Frontal cortex (tissue), 4 donors: ENCODE data around the gene MGAT1. TPM values are rescaled to one million over a fixed set of nuclear protein-coding genes. Genes with fewer than 3 reads are reported as not detected.

ENCODE experiments used
- DNase-seq, 2 donors: peaks; one replicate each; pipeline ENCODE4 v3.0.0; 2012; ENCODE audit warnings: low spot score in 2 of 2
- FAIRE-seq: peaks from 2 replicates; lab custom pipeline; 2012; peaks lifted over from hg19 to GRCh38; lab: Jason Lieb, UNC
- total RNA-seq: library from RNA; depleted of rRNA; stranded (reverse); fragments of >200 nt; gene quantifications from one replicate; pipeline ENCODE4 v1.2.3, GENCODE V29; 2014
- donor health status: control.
- donor health status: control.
- donor health status: control.

Gene MGAT1
- total RNA-seq, 1 donor from 2014 or later, result 19.6 TPM

GRCh38 chr5:180824630-180825476, 22.2 kb upstream of the MGAT1 start:
- FAIRE-seq (no peak), DNase-seq (no peak)

GRCh38 chr5:180823940-180824629, 21.5 kb upstream of the MGAT1 start:
- DNase-seq (no peak), FAIRE-seq (no peak)

GRCh38 chr5:180823346-180823745, 20.7 kb upstream of the MGAT1 start:
- FAIRE-seq, result no peak
- no peak for DNase-seq

- DNase-seq (no peak), FAIRE-seq (no peak)
Measured at GRCh38 chr5:180821538-180821937, 18.9 kb upstream of the MGAT1 start.

- FAIRE-seq (no peak), DNase-seq (no peak)
Measured at GRCh38 chr5:180820788-180821321, 18.2 kb upstream of the MGAT1 start.

- FAIRE-seq (no peak), DNase-seq (no peak)
Measured at GRCh38 chr5:180818677-180819341, 16.2 kb upstream of the MGAT1 start.

GRCh38 chr5:180817893-180818674, 15.5 kb upstream of the MGAT1 start:
- FAIRE-seq, result no peak
- DNase-seq, result no peak

GRCh38 chr5:180816608-180817534, 14.3 kb upstream of the MGAT1 start:
- DNase-seq (no peak), FAIRE-seq (no peak)

- DNase-seq (no peak), FAIRE-seq (no peak)
Measured at GRCh38 chr5:180815293-180815917, 12.8 kb upstream of the MGAT1 start.

GRCh38 chr5:180813420-180813819, 10.8 kb upstream of the MGAT1 start:
- DNase-seq (no peak), FAIRE-seq (no peak)

- no peak for DNase-seq
- FAIRE-seq, result no peak
Measured at GRCh38 chr5:180811623-180812124, 9.1 kb upstream of the MGAT1 start.

- DNase-seq (no peak), FAIRE-seq (no peak)
Measured at GRCh38 chr5:180810959-180811622, 8.5 kb upstream of the MGAT1 start.

GRCh38 chr5:180810210-180810958, 7.8 kb upstream of the MGAT1 start:
- no peak for FAIRE-seq
- DNase-seq, result peak; percentile 97 to 98

- DNase-seq (peak; percentile 89 to 93), FAIRE-seq (no peak)
Measured at GRCh38 chr5:180809403-180810209, 7.0 kb upstream of the MGAT1 start.

- FAIRE-seq (no peak), DNase-seq (no peak)
Measured at GRCh38 chr5:180808461-180809000, 5.9 kb upstream of the MGAT1 start.
